Medulla oblongata (tissue), 1 donor: ENCODE measurements around the gene TEX13C.
"Not testable (repeated sequence)": the region's sequence is repeated elsewhere in the genome, so short reads cannot be mapped to it uniquely, and the experiment has no call there.

Experiments
- DNase-seq: peaks from one replicate; pipeline ENCODE4 v3.0.0-alpha.2; 2015; ENCODE audit errors: extremely low spot score

Gene TEX13C

GRCh38 chrX:125319646-125320521 is at the start of gene TEX13C:
TEX13C (plus strand) TSS chrX:125319871; CDS start chrX:125320120, 249 bp downstream.
- no peak for DNase-seq

- DNase-seq: no peak
Measured at GRCh38 chrX:125287282-125287681, 32.4 kb upstream of the TEX13C start.

- no peak for DNase-seq
Measured at GRCh38 chrX:125288343-125288742, 31.3 kb upstream of the TEX13C start.

- DNase-seq: no peak
Measured at GRCh38 chrX:125289209-125289608, 30.5 kb upstream of the TEX13C start.

GRCh38 chrX:125289920-125290319 is 29.8 kb upstream of the TEX13C start:
- no peak for DNase-seq

GRCh38 chrX:125291124-125291523 is 28.5 kb upstream of the TEX13C start:
- no peak for DNase-seq

- DNase-seq: no peak
Measured at GRCh38 chrX:125293850-125294780, 25.6 kb upstream of the TEX13C start.

- DNase-seq: no peak
Measured at GRCh38 chrX:125295337-125295736, 24.3 kb upstream of the TEX13C start.

- no peak for DNase-seq
Measured at GRCh38 chrX:125298871-125299270, 20.8 kb upstream of the TEX13C start.

GRCh38 chrX:125306335-125306866 is 13.3 kb upstream of the TEX13C start:
- DNase-seq: no peak

GRCh38 chrX:125308653-125309052 is 11.0 kb upstream of the TEX13C start:
- DNase-seq: no peak

GRCh38 chrX:125319166-125319565 is 505 bp upstream of the TEX13C start:
- DNase-seq: not testable (repeated sequence)

GRCh38 chrX:125322431-125322830 is 2.8 kb downstream of the TEX13C start:
- no peak for DNase-seq

- DNase-seq: no peak
Measured at GRCh38 chrX:125326599-125326998, 6.9 kb downstream of the TEX13C start.

GRCh38 chrX:125327891-125328290 is 8.2 kb downstream of the TEX13C start:
- DNase-seq: no peak

GRCh38 chrX:125333583-125333982 is 13.9 kb downstream of the TEX13C start:
- no peak for DNase-seq

GRCh38 chrX:125340490-125340889 is 20.8 kb downstream of the TEX13C start:
- DNase-seq: no peak

GRCh38 chrX:125374169-125374568 is 54.5 kb downstream of the TEX13C start:
- no peak for DNase-seq
